A549 (cell line): Measurements from ENCODE around the gene CCDC50. TPM values are rescaled to one million over a fixed set of nuclear protein-coding genes. Genes with fewer than 3 reads are reported as not detected.

Source experiments
- ATAC-seq, 2 experiments: fragments of 200-7000 bp in 1 of 2; fragments of >200 bp in 1 of 2; cut with Nextera tagmentation in 1 of 2; cut with Tn5 transposase in 1 of 2; 3 replicates each; pipeline versions ENCODE4 v1.8.0 to v1.9.1; 2018 to 2020; ENCODE audit warnings: mild to moderate bottlenecking in 1 of 2, moderate library complexity in 1 of 2
- CTCF ChIA-PET: fragments of 300-600 bp; sonication (Branson Sonifier 250); formaldehyde crosslinking; extraction: SDS; loops from one replicate; lab custom pipeline; 2021; ENCODE audit warnings: antibody characterized with exemption, inconsistent platforms; lab: Yijun Ruan, JAX
- POLR2A ChIA-PET: fragments of 350-600 bp; formaldehyde crosslinking; extraction: SDS; loops from one replicate; lab custom pipeline; 2021; ENCODE audit warnings: antibody characterized with exemption, inconsistent platforms; lab: Yijun Ruan, JAX
- DNase-seq, 2 experiments: peaks; one replicate each; pipeline versions ENCODE4 v3.0.0 to v3.0.0-alpha.2; 2011 to 2016; ENCODE audit warnings: low read depth in 1 of 2, low spot score in 1 of 2
- FAIRE-seq: peaks from 2 replicates; lab custom pipeline; 2011; peaks lifted over from hg19 to GRCh38; lab: Jason Lieb, UNC
- H3K27ac ChIP-seq, 2 experiments: fragments of >200 bp; sonication (Bioruptor Twin); formaldehyde crosslinking; 3 replicates each; pipeline ENCODE4 v1.5.1; 2016 to 2017
- H3K4me1 ChIP-seq: fragments of >200 bp; sonication (Bioruptor Twin); formaldehyde crosslinking; 3 replicates; pipeline ENCODE4 v1.6.1; 2016
- H3K4me2 ChIP-seq: fragments of >200 bp; sonication (Bioruptor Twin); formaldehyde crosslinking; 3 replicates; pipeline ENCODE4 v1.6.1; 2016
- H3K4me3 ChIP-seq: fragments of >200 bp; sonication (Bioruptor Twin); formaldehyde crosslinking; 3 replicates; pipeline ENCODE4 v1.5.1; 2016
- H3K9me3 ChIP-seq: fragments of >200 bp; sonication (Bioruptor Twin); formaldehyde crosslinking; 3 replicates; pipeline ENCODE4 v1.6.1; 2016
- ATOH8 ChIP-seq: fragments of 250-450 bp; sonication (Bioruptor Pico); IDR thresholded peaks from 2 replicates; pipeline ENCODE4 v1.5.0; 2020; ENCODE audit warnings: low read depth, mild to moderate bottlenecking, moderate library complexity
- CBX2 ChIP-seq: fragments of 200-600 bp; sonication (generic); IDR thresholded peaks from 2 replicates; pipeline ENCODE4 v1.6.1; 2016; ENCODE audit warnings: low read depth, mild to moderate bottlenecking, borderline replicate concordance
- E2F6 ChIP-seq: IDR thresholded peaks from 2 replicates; pipeline ENCODE4 v1.6.1; 2012; ENCODE audit warnings: low read depth, borderline replicate concordance
- EHF ChIP-seq: fragments of 250-450 bp; sonication (Bioruptor Pico); IDR thresholded peaks from 2 replicates; pipeline ENCODE4 v1.5.0; 2020; ENCODE audit warnings: mild to moderate bottlenecking
- EHMT2 ChIP-seq: fragments of 200-600 bp; sonication (generic); IDR thresholded peaks from 2 replicates; pipeline ENCODE4 v1.6.1; 2016; ENCODE audit warnings: antibody characterized with exemption, low read depth, mild to moderate bottlenecking, moderate library complexity
- ELK1 ChIP-seq: fragments of 150-350 bp; IDR thresholded peaks from 2 replicates; pipeline ENCODE4 v1.6.1; 2014; ENCODE audit warnings: low read depth, mild to moderate bottlenecking, low read length
- FOSL2 ChIP-seq, 2 experiments: fragments of 450-650 bp in 1 of 2; fragments of >200 bp in 1 of 2; sonication (Bioruptor Twin) in 1 of 2; formaldehyde crosslinking; IDR thresholded peaks; 2 replicates each; pipeline versions ENCODE4 v1.5.0 to v1.6.1; 2016 to 2020; ENCODE audit warnings: mild to moderate bottlenecking in 1 of 2, moderate library complexity in 1 of 2
- HDAC2 ChIP-seq: fragments of 200-600 bp; sonication (generic); IDR thresholded peaks from 2 replicates; pipeline ENCODE4 v1.6.1; 2016
- HOXB5 ChIP-seq: fragments of 250-450 bp; sonication (Bioruptor Pico); IDR thresholded peaks from 2 replicates; pipeline ENCODE4 v1.5.0; 2020; ENCODE audit warnings: mild to moderate bottlenecking, moderate library complexity
- MAFK ChIP-seq: fragments of 450-650 bp; IDR thresholded peaks from 2 replicates; pipeline ENCODE4 v1.6.1; 2014; ENCODE audit not compliant: partially characterized antibody
- MAX ChIP-seq: IDR thresholded peaks from 2 replicates; pipeline ENCODE4 v1.6.1; 2012
- MAZ ChIP-seq: fragments of 150-350 bp; IDR thresholded peaks from 2 replicates; pipeline ENCODE4 v1.6.1; 2014; ENCODE audit warnings: antibody characterized with exemption, low read depth, low read length, borderline replicate concordance
- PHF8 ChIP-seq: fragments of 200-600 bp; sonication (generic); IDR thresholded peaks from 2 replicates; pipeline ENCODE4 v1.6.1; 2016; ENCODE audit warnings: low read depth, mild to moderate bottlenecking, antibody characterized with exemption, moderate library complexity, borderline replicate concordance
- RARB ChIP-seq: fragments of 250-450 bp; sonication (Bioruptor Pico); IDR thresholded peaks from 2 replicates; pipeline ENCODE4 v1.8.0; 2021; ENCODE audit warnings: mild to moderate bottlenecking, moderate library complexity
- RFX5 ChIP-seq: fragments of 450-650 bp; IDR thresholded peaks from 2 replicates; pipeline ENCODE4 v1.7.1; 2014; ENCODE audit warnings: antibody characterized with exemption, mild to moderate bottlenecking, moderate library complexity
- USF2 ChIP-seq: fragments of 450-650 bp; IDR thresholded peaks from 2 replicates; pipeline ENCODE4 v1.6.1; 2014; ENCODE audit warnings: antibody characterized with exemption
- ZC3H11A ChIP-seq: fragments of 450-650 bp; IDR thresholded peaks from 2 replicates; pipeline ENCODE4 v1.6.1; 2014; ENCODE audit warnings: antibody characterized with exemption, mild to moderate bottlenecking
- ZSCAN20 ChIP-seq: fragments of 250-450 bp; sonication (Bioruptor Pico); IDR thresholded peaks from 2 replicates; pipeline ENCODE4 v1.8.0; 2022; ENCODE audit warnings: mild to moderate bottlenecking, moderate library complexity
- WGBS: methylation state at CpG from one replicate; pipeline ENCODE4 v1.1.6; 2017; ENCODE audit errors: missing lambda C conversion rate; 5-methylcytosine and 5-hydroxymethylcytosine counted together
- polyA plus RNA-seq, 4 experiments: library from polyadenylated mRNA; depleted of rRNA in 3 of 4; stranded (reverse); fragments of >200 nt; fragmentation: RNase III in 1 of 4; extraction: RNeasy Plus Mini Kit Qiagen cat#74134 plus additional on column Dnase treatment in 1 of 4; gene quantifications; 2 replicates in 3 of 4; 3 replicates in 1 of 4; pipeline ENCODE4 v1.2.3, GENCODE V29; 2011 to 2017

CCDC50 gene
- polyA plus RNA-seq, 2 of the 4 experiments (the other 2 are of a cell fraction) = 20.1 to 43.8 TPM

- TF ChIP-seq RFX5 (no peak), EHMT2 (no peak), HDAC2 (no peak)
Measured at GRCh38 chr3:191328962-191329653, at the start of gene CCDC50 (continued).

GRCh38 chr3:191280111-191280510, 49.1 kb upstream of the CCDC50 start:
- DNase-seq = no peak
- ChIA-PET CTCF (no interaction called here), POLR2A (no interaction called here)
- no peak for FAIRE-seq
- Histone ChIP-seq H3K4me1 (no peaks in the 10 kb centered on the region), H3K27ac (no peak overlapping the region), H3K4me3 (no peak overlapping the region), H3K9me3 (no peaks in the 10 kb centered on the region), H3K4me2 (no peak overlapping the region)
- TF ChIP-seq E2F6 (no peak), CBX2 (no peak), MAZ (no peak), ZSCAN20 (CRISPR knock-in tag) (no peak), PHF8 (no peak), HOXB5 (no peak), ZC3H11A (no peak), FOSL2 (IDR thresholded peaks at IDR 0.05) (no peak), FOSL2 (CRISPR knock-in tag; IDR thresholded peaks at IDR 0.05) (no peak), EHF (CRISPR knock-in tag) (no peak), MAX (no peak), USF2 (no peak), RARB (CRISPR knock-in tag) (no peak), ELK1 (no peak)
- ATAC-seq = no peak
- 6% methylated on average over 1 of the region's 1 CpG for WGBS

GRCh38 chr3:191280882-191281281, 48.3 kb upstream of the CCDC50 start:
- ChIA-PET POLR2A (no interaction called here), CTCF (no interaction called here)
- Histone ChIP-seq H3K4me2 (no peak overlapping the region), H3K27ac (no peak overlapping the region), H3K4me1 (no peaks in the 10 kb centered on the region), H3K4me3 (no peak overlapping the region), H3K9me3 (no peaks in the 10 kb centered on the region)
- no peak for DNase-seq
- TF ChIP-seq ATOH8 (CRISPR knock-in tag) (no peak), MAFK (no peak)
- no peak for FAIRE-seq
- ATAC-seq = no peak
